GM19023 (cell line): Measurements from ENCODE around the gene TCP11X2.
"Not testable (repeated sequence)": the region's sequence is repeated elsewhere in the genome, so short reads cannot be mapped to it uniquely, and the experiment has no call there.

Experiments used
- ATAC-seq: cut with Tn5 transposase; IDR thresholded peaks from one replicate; pipeline ENCODE4 v1.9.1; 2021; ENCODE audit warnings: mild to moderate bottlenecking, moderate library complexity; ENCODE audit not compliant: unreplicated experiment

The TCP11X2 gene

GRCh38 chrX:102471762-102472220 is at the start of gene TCP11X2:
Gene TCP11X2 (minus strand): TSS chrX:102471812.
- not testable (repeated sequence) for ATAC-seq

GRCh38 chrX:102517326-102517725 is 45.7 kb upstream of the TCP11X2 start:
- ATAC-seq, result no peak

GRCh38 chrX:102515975-102516941 is 44.6 kb upstream of the TCP11X2 start, which contains the start of gene TMSB15A:
Gene TMSB15A (minus strand): TSS chrX:102516739.
- no peak for ATAC-seq

- no peak for ATAC-seq
These were observed 42.9 kb upstream of the TCP11X2 start for GRCh38 chrX:102514536-102514935.

- ATAC-seq, result no peak
These were observed 27.1 kb upstream of the TCP11X2 start for GRCh38 chrX:102498732-102499131.

- no peak for ATAC-seq
These were observed 20.2 kb upstream of the TCP11X2 start for GRCh38 chrX:102491766-102492165.

- not testable (repeated sequence) for ATAC-seq
These were observed 7.2 kb upstream of the TCP11X2 start for GRCh38 chrX:102478765-102479164.

- ATAC-seq, result not testable (repeated sequence)
These were observed 1.4 kb downstream of the TCP11X2 start for GRCh38 chrX:102470215-102470614.

- not testable (repeated sequence) for ATAC-seq
These were observed 13.0 kb downstream of the TCP11X2 start for GRCh38 chrX:102458615-102459014.

- not testable (repeated sequence) for ATAC-seq
These were observed 31.7 kb downstream of the TCP11X2 start, which contains the start of gene NXF2B for GRCh38 chrX:102439908-102440307. Gene NXF2B (minus strand): TSS chrX:102440008. CDS start chrX:102380036, 59,972 bp downstream.

GRCh38 chrX:102414493-102414892 is 57.1 kb downstream of the TCP11X2 start:
- ATAC-seq, result not testable (repeated sequence)
